ENCODE results near the gene ELF4. TPM values are rescaled to one million over a fixed set of nuclear protein-coding genes. Genes with fewer than 3 reads are reported as not detected.

The ELF4 gene
- total RNA-seq, 3 donors from 2014 or later: 26.3 to 65.0 (median 43.7) TPM

DNA sequence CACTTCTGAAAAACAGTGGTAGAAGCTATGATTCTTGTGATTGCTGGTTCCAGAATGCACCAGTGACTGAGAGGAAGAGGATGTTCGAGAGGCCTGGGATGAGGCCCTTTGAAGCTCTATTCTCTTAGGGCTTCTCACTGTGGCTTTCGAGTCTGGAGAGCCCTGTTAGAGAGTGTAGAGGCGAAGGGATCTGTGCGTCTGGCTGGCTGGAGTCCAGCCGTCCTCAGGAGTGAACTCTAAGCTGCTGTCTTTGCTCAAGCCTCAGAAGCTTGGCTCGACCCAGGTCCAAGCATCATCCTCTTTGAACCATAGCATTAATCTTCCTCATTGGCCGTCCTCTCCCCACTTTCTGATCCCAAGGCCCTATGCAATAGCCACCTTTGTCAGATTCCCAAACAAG lies 51.6 kb downstream of the ELF4 start:
- ATAC-seq (no peak), DNase-seq (no peak)
- TF ChIP-seq CTCF (IDR thresholded peaks at IDR 0.05): no peak
- no peaks in the 10 kb centered on the region for H3K36me3 ChIP-seq (ENCODE audit: low read depth)
- H3K9me3 ChIP-seq: no peaks in the 10 kb centered on the region
- intact Hi-C loops (cut with DNase I, micrococcal nuclease): loop anchor here in 1 of 2 donors (5.0 kb wide), 1 partner anchor 136 kb away; no protein-coding TSS in a partner anchor
- H3K4me3 ChIP-seq: no peak overlapping the region
- H3K4me1 ChIP-seq (ENCODE audit: low read depth): peaks cover 2% of the 10 kb centered on the region

DNA sequence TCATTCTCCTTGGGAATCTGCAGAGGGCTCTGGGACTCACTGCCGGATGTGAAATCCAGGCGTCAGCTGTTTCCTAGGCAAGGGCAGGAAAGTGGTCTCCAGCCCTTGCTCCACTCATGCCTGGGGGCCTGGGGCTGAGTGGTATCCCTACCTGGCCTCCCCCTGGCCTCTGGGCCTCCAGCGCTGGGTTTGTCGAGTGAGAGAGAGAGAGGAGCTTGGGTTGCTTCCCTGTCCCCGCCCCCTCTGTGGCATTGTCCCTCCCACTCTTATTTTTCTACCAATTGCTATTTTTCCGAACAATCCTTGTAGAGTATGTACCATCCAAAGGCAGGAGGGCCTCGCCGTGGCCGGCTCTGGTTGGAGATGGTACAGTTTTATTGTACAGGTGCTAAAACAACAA lies 53.1 kb downstream of the ELF4 start:
- TF ChIP-seq CTCF (IDR thresholded peaks at IDR 0.05): no peak
- Histone ChIP-seq H3K4me1 (ENCODE audit: low read depth) (peaks cover 2% of the 10 kb centered on the region), H3K36me3 (ENCODE audit: low read depth) (no peaks in the 10 kb centered on the region), H3K4me3 (no peak overlapping the region), H3K9me3 (no peaks in the 10 kb centered on the region)
- ATAC-seq (no peak), DNase-seq (no peak)
- intact Hi-C loops (cut with DNase I, micrococcal nuclease): loop anchor here in 1 of 2 donors (5.0 kb wide), 1 partner anchor 135 kb away; no protein-coding TSS in a partner anchor

GRCh38 chrX:130055899-130056298 lies 54.4 kb downstream of the ELF4 start:
- ATAC-seq (no peak), DNase-seq (no peak)
- Histone ChIP-seq H3K4me3 (no peak overlapping the region), H3K4me1 (ENCODE audit: low read depth) (no peaks in the 10 kb centered on the region), H3K9me3 (no peaks in the 10 kb centered on the region), H3K36me3 (ENCODE audit: low read depth) (no peaks in the 10 kb centered on the region)
- intact Hi-C loops (cut with DNase I, micrococcal nuclease): loop anchor here in 1 of 2 donors (5.0 kb wide), 1 partner anchor 134 kb away; no protein-coding TSS in a partner anchor
- TF ChIP-seq CTCF (IDR thresholded peaks at IDR 0.05): no peak

- TF ChIP-seq CTCF (IDR thresholded peaks at IDR 0.05): no peak
- DNase-seq: no peak
Observed at GRCh38 chrX:130055103-130055502, 55.2 kb downstream of the ELF4 start.

DNA sequence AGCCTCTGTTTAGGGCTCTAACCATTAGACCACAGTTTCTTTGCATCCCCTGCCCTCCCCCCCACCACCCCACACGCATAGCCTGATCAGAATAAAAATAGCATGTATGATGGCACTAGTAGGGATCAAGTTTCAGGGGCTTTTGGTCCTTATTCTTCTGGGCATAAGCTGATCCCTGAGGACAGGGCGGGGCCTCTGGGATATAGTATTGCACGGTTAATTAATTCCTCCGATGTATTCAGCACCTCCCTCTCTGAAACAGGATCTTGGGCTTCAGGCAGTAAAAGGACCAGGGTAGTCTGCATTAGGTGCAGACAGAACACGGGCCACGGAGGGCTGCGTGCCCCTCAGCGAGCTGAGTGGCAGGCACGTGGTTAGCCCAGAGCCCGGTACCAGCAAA lies 57.1 kb downstream of the ELF4 start:
- DNase-seq: no peak
- H3K9me3 ChIP-seq: no peaks in the 10 kb centered on the region
- TF ChIP-seq CTCF (IDR thresholded peaks at IDR 0.05): no peak
- no peaks in the 10 kb centered on the region for H3K4me1 ChIP-seq (ENCODE audit: low read depth)
- no peak for ATAC-seq
- H3K4me3 ChIP-seq: no peak overlapping the region
- H3K36me3 ChIP-seq (ENCODE audit: low read depth): no peaks in the 10 kb centered on the region
- intact Hi-C loops (cut with DNase I, micrococcal nuclease): no loop called here

More at GRCh38 chrX:130055103-130055502, 55.2 kb downstream of the ELF4 start:
- intact Hi-C loops (cut with DNase I, micrococcal nuclease): loop anchor here in 1 of 2 donors (5.0 kb wide), 1 partner anchor 133 kb away; no protein-coding TSS in a partner anchor
- Histone ChIP-seq H3K4me1 (ENCODE audit: low read depth) (no peaks in the 10 kb centered on the region), H3K36me3 (ENCODE audit: low read depth) (no peaks in the 10 kb centered on the region), H3K4me3 (no peak overlapping the region), H3K9me3 (no peaks in the 10 kb centered on the region)
- no peak for ATAC-seq

Data from mucosa of descending colon (tissue), 3 donors.